Omental fat pad (tissue), 4 donors: ENCODE data around the gene PROC. TPM values are rescaled to one million over a fixed set of nuclear protein-coding genes. Genes with fewer than 3 reads are reported as not detected.

ENCODE experiments used
- ATAC-seq: fragments of 150-250 bp; one replicate; pipeline ENCODE4 v1.9.1; 2016; ENCODE audit warnings: mild to moderate bottlenecking, moderate library complexity; ENCODE audit not compliant: low FRiP score
- DNase-seq: peaks from one replicate; pipeline ENCODE4 v3.0.0-alpha.2; 2019; ENCODE audit warnings: low spot score
- total RNA-seq, 4 donors: library from RNA; depleted of rRNA; stranded (reverse); fragments of >200 nt; gene quantifications; one replicate each; pipeline ENCODE4 v1.1.0, GENCODE V29; 2016
- TF ChIP-seq, protein P1 (sequence below), 3 donors: fragments of 450-650 bp; IDR thresholded peaks; one replicate each; pipeline ENCODE4 v1.5.1; 2016 to 2017; ENCODE audit warnings: antibody characterized with exemption in 3 of 3, mild to moderate bottlenecking in 3 of 3, moderate library complexity in 2 of 3

The PROC gene
- total RNA-seq, 4 donors from 2014 or later: not detected

DNA sequence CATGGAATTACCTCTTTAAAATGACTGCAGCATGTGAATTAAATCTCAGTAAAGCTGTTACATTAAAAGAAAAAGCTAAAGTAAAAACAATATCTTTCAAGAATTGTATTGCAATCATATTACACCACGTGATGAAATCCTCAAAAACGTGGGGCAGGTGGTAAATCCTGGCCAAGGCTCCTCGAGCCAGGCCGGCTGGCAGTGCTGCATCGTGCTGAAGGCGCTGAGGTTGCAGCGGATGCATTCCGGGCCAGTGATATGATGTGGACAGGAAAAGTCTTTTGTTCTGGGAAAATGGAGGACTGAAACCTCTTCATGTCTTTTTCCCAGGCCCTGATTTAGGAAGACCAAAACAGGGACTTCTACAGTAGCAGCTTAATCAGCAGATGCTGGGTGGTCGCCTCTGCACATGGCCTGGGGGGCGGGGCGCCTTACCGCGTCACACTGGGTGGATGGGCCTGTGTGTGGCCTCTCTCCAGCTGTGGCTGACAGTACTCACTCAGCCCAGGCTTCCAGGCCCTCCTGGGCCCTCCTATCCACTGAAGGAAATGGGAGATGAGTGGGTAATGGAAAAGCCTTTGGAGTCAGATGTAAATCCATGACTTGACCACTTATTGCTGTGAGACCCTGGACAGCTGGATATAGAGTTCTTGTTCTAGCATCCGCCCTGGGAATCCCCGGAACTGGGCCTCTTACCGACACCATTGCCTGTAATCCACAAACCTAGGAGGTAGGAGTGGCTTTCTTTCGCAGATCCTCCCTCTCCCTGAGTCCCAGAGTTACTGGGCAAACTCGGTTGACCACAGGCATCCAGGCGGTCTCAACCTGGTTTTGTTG, 45.1 kb downstream of the PROC start:
- ATAC-seq (no peak), DNase-seq (no peak)
- TF ChIP-seq, protein P1, sequence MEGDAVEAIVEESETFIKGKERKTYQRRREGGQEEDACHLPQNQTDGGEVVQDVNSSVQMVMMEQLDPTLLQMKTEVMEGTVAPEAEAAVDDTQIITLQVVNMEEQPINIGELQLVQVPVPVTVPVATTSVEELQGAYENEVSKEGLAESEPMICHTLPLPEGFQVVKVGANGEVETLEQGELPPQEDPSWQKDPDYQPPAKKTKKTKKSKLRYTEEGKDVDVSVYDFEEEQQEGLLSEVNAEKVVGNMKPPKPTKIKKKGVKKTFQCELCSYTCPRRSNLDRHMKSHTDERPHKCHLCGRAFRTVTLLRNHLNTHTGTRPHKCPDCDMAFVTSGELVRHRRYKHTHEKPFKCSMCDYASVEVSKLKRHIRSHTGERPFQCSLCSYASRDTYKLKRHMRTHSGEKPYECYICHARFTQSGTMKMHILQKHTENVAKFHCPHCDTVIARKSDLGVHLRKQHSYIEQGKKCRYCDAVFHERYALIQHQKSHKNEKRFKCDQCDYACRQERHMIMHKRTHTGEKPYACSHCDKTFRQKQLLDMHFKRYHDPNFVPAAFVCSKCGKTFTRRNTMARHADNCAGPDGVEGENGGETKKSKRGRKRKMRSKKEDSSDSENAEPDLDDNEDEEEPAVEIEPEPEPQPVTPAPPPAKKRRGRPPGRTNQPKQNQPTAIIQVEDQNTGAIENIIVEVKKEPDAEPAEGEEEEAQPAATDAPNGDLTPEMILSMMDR (IDR thresholded peaks at IDR 0.05): no peak

DNA sequence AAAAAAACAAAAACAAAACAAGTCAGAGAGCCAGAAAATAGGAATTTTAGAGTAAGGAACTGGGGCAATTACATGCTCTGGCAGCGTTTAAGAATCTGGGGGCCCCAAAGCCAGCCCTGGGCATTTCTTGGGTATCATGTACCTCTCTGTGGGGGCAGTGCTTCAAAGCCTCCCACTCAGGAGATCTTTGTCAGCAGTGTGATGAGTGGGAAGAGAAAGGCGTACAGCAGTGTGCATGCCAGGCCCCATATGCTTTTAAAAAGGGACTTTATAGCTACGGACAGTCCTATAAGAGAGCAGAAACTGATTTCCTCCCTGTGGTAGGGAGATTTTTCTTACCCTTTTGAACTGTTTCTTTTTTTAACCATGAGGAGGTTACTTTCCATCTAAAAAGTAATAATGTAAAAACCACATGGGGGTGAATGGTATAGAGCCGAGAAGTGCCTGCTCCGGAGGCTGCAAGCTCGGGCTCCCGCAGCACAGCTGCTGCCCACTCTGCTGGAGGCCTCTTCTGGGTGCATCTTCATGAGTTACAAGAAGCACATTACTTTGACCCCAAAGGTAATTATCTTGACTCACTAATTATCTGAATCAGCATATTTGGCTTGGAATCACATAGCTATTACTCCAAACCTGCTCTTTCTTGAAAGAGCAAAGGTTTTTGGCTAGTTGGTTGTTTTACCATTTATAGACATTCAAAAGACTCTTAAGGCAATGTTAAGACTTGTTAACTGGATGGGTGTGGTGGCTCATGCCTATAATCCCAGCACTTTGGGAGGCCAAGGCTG, 46.4 kb downstream of the PROC start:
- DNase-seq: no peak
- ATAC-seq: no peak
- TF ChIP-seq, protein P1 (IDR thresholded peaks at IDR 0.05): no peak

DNA sequence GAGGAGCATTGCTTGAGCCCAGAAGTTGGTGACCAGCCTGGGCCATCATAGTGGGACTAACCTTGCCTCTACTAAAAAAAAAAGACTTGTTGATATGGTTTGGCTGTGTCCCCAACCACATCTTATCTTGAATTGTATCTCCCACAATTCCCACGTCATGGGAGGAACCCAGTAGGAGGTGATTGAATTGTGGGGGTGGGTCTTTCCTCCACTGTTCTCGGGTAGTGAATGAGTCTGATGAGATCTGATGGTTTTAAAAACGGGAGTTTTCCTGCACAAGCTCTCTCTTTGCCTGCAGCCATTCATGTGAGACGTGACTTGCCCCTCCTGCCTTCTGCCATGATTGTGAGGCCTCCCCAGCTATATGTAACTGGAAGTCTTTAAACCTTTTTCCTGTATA, 47.0 kb downstream of the PROC start:
- ATAC-seq: no peak
- TF ChIP-seq, protein P1 (IDR thresholded peaks at IDR 0.05): no peak

DNA sequence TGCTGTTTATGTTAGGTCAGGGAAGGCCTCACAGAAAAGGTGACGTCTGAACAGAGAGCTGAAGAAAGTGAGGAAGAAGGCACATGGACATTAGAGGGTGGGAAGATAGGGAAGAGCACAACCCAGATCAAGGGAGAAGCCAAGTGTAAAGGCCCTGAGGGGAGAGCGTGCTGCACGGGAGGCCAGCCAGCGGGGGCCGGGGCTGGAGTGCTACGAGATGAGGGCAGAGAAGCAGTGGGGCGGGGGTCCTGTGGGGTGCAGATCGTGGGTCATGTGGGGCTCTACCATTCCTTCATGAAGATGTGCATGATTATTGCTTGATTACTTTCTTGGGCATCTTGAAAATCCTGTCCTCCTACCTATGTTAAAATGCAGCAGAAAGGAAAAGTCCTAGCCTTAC, 50.8 kb downstream of the PROC start:
- ATAC-seq (no peak), DNase-seq (no peak)
- TF ChIP-seq, protein P1 (IDR thresholded peaks at IDR 0.05): no peak

More for the DNA sequence above, 47.0 kb downstream of the PROC start:
- DNase-seq: no peak

DNA sequence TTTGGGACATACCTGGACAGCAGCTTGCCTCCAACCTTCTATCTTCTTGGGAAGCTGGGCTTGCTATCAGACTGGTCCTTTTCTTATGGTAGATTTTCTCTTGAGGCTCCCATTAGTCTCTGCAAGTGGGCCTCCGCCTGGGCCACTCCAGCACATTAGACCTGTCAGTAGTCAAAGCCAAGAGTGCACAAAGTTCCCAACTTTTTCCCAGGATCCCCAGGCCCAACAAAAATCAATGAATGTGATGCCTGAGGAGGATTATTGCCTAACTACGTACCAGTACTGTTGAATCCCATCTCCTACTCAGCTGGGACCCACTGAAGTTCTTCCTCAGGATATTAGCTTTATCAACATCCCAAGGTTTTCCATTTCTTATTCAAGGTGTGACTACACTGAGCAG, 51.7 kb downstream of the PROC start:
- TF ChIP-seq, protein P1 (IDR thresholded peaks at IDR 0.05): no peak
- ATAC-seq (no peak), DNase-seq (no peak)

DNA sequence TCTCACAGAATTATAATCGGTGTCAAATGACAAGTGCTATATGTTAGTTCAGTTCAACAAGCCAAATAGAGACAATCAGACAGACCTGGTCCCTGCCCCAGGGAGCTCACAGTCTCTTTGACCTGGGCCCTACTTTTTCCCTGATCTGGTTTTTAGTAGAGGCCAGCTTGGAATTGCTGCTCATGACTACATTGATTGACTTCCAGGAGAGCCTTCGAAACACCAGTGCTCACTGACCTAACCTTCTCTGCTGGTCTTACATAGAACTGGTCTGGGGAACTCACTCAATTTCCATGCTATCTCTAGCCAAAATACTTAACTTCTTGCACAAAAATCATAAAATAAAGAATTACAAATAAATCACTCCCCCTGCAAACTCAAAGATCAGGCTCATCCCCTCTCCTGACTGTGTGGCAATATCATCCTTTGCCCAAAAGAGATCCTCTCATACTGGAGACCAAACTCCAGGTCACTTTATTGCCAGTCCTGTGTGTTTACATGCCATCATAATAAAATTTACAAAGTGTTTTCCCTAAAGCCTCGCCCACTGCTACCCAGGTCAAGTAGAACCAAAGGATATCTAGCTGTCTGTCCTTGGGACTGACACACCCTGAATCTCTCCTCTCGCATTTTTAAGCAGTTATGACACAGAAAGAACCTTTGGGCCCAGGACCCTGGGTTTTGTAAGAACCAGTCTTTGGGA, 53.2 kb downstream of the PROC start:
- ATAC-seq (no peak), DNase-seq (no peak)
- TF ChIP-seq, protein P1 (IDR thresholded peaks at IDR 0.05): no peak
